ENCODE data around the gene DOP1B.
A peak's percentile ranks its signal among the peaks of the same experiment; 100 is the strongest.
"Not testable (repeated sequence)": the region's sequence is repeated elsewhere in the genome, so short reads cannot be mapped to it uniquely, and the experiment has no call there.

DOP1B gene

GRCh38 chr21:36199021-36199420 is 42.4 kb downstream of the DOP1B start:
- Mint-ChIP-seq H3K9me3 (no peaks in the 10 kb centered on the region), H3K4me1 (peaks cover 13% of the 10 kb centered on the region), H3K36me3 (peaks cover 12% of the 10 kb centered on the region), H3K27me3 (no peaks in the 10 kb centered on the region), H3K4me3 (no peak overlapping the region), H3K27ac (no peak overlapping the region)

- not testable (repeated sequence) for H3K9me3 Mint-ChIP-seq, H3K27ac Mint-ChIP-seq
Observed at GRCh38 chr21:36199575-36199974, 43.0 kb downstream of the DOP1B start.

GRCh38 chr21:36200081-36200561 is 43.5 kb downstream of the DOP1B start:
- Mint-ChIP-seq H3K27ac (no peak overlapping the region), H3K27me3 (no peaks in the 10 kb centered on the region), H3K4me1 (peaks cover 14% of the 10 kb centered on the region), H3K36me3 (peaks cover 14% of the 10 kb centered on the region), H3K9me3 (no peaks in the 10 kb centered on the region), H3K4me3 (no peak overlapping the region)

More at GRCh38 chr21:36199575-36199974, 43.0 kb downstream of the DOP1B start:
- not testable (repeated sequence) for H3K4me3 Mint-ChIP-seq, H3K27me3 Mint-ChIP-seq
- peaks cover 12% of the 10 kb centered on the region for H3K36me3 Mint-ChIP-seq
- peaks cover 14% of the 10 kb centered on the region for H3K4me1 Mint-ChIP-seq

- Mint-ChIP-seq H3K27me3 (no peaks in the 10 kb centered on the region), H3K9me3 (no peaks in the 10 kb centered on the region), H3K4me3 (no peak overlapping the region), H3K4me1 (peaks cover 14% of the 10 kb centered on the region), H3K36me3 (peaks cover 11% of the 10 kb centered on the region), H3K27ac (peak overlapping the region; percentile 5)
Observed at GRCh38 chr21:36202726-36203602, 46.3 kb downstream of the DOP1B start.

- Mint-ChIP-seq H3K4me1 (peaks cover 14% of the 10 kb centered on the region), H3K27me3 (no peaks in the 10 kb centered on the region), H3K27ac (peak overlapping the region; percentile 5), H3K9me3 (no peaks in the 10 kb centered on the region), H3K4me3 (no peak overlapping the region), H3K36me3 (peaks cover 11% of the 10 kb centered on the region)
Observed at GRCh38 chr21:36203603-36203889, 46.9 kb downstream of the DOP1B start.

GRCh38 chr21:36204980-36205379 is 48.4 kb downstream of the DOP1B start:
- no peak overlapping the region for H3K4me3 Mint-ChIP-seq
- H3K27ac Mint-ChIP-seq = peak overlapping the region; percentile 17
- H3K9me3 Mint-ChIP-seq = no peaks in the 10 kb centered on the region
- no peaks in the 10 kb centered on the region for H3K27me3 Mint-ChIP-seq
- peaks cover 20% of the 10 kb centered on the region for H3K4me1 Mint-ChIP-seq
- peaks cover 4% of the 10 kb centered on the region for H3K36me3 Mint-ChIP-seq

- H3K27me3 Mint-ChIP-seq = no peaks in the 10 kb centered on the region
- no peak overlapping the region for H3K27ac Mint-ChIP-seq
- H3K9me3 Mint-ChIP-seq = no peaks in the 10 kb centered on the region
- peaks cover 22% of the 10 kb centered on the region for H3K4me1 Mint-ChIP-seq
- H3K36me3 Mint-ChIP-seq = peaks cover 5% of the 10 kb centered on the region
- H3K4me3 Mint-ChIP-seq = no peak overlapping the region
Observed at GRCh38 chr21:36205962-36206361, 49.3 kb downstream of the DOP1B start.

Data from activated naive CD4-positive, alpha-beta T cell treated with anti-CD3 and anti-CD28 coated beads, Interleukin-2, amount 50 U/mL, for 24 hours (primary cell).